Activated CD4-positive, alpha-beta T cell treated with anti-CD3 and anti-CD28 coated beads for 24 hours (primary cell): ENCODE data around the gene GMPS.
"Not testable (repeated sequence)": the region's sequence is repeated elsewhere in the genome, so short reads cannot be mapped to it uniquely, and the experiment has no call there.

Source experiments
- DNase-seq, 2 donors: peaks; one replicate each; pipeline ENCODE4 v3.0.0-alpha.2; 2020; ENCODE audit warnings: low read depth in 2 of 2

GMPS gene

GRCh38 chr3:155872904-155873646, 2.6 kb downstream of the GMPS start:
- no peak for DNase-seq

GRCh38 chr3:155876037-155876436, 5.6 kb downstream of the GMPS start:
- no peak for DNase-seq

GRCh38 chr3:155876503-155876902, 6.1 kb downstream of the GMPS start:
- no peak for DNase-seq

- no peak for DNase-seq
These were observed 9.8 kb downstream of the GMPS start for GRCh38 chr3:155880286-155880685.

- DNase-seq, result no peak
These were observed 13.8 kb downstream of the GMPS start for GRCh38 chr3:155884292-155884691.

GRCh38 chr3:155885292-155885691, 14.8 kb downstream of the GMPS start:
- DNase-seq, result no peak

GRCh38 chr3:155886348-155886747, 15.9 kb downstream of the GMPS start:
- DNase-seq, result not testable (repeated sequence)

- no peak for DNase-seq
These were observed 16.5 kb downstream of the GMPS start for GRCh38 chr3:155886915-155887314.

- no peak for DNase-seq
These were observed 18.8 kb downstream of the GMPS start for GRCh38 chr3:155889212-155889611.

- DNase-seq, result no peak
These were observed 19.5 kb downstream of the GMPS start for GRCh38 chr3:155889952-155890351.

- no peak for DNase-seq
These were observed 20.3 kb downstream of the GMPS start for GRCh38 chr3:155890671-155891190.

GRCh38 chr3:155891321-155891720, 20.9 kb downstream of the GMPS start:
- no peak for DNase-seq

GRCh38 chr3:155895379-155895900, 25.0 kb downstream of the GMPS start:
- DNase-seq, result no peak

- no peak for DNase-seq
These were observed 36.5 kb downstream of the GMPS start for GRCh38 chr3:155906900-155907299.

GRCh38 chr3:155908086-155908485, 37.6 kb downstream of the GMPS start:
- DNase-seq, result no peak

GRCh38 chr3:155908605-155909004, 38.2 kb downstream of the GMPS start:
- no peak for DNase-seq

GRCh38 chr3:155912090-155912489, 41.6 kb downstream of the GMPS start:
- no peak for DNase-seq

GRCh38 chr3:155912579-155913190, 42.2 kb downstream of the GMPS start:
- no peak for DNase-seq

GRCh38 chr3:155917781-155918180, 47.3 kb downstream of the GMPS start:
- DNase-seq, result no peak

GRCh38 chr3:155919728-155920127, 49.3 kb downstream of the GMPS start:
- DNase-seq, result no peak

- DNase-seq, result no peak
These were observed 51.0 kb downstream of the GMPS start for GRCh38 chr3:155921486-155921885.

GRCh38 chr3:155934230-155934629, 63.8 kb downstream of the GMPS start:
- DNase-seq, result no peak

- no peak for DNase-seq
These were observed 68.0 kb downstream of the GMPS start for GRCh38 chr3:155938409-155938808.
